Peyer's patch (tissue), 4 donors: ENCODE results near the gene CCDC117.

Experiments
- CTCF ChIP-seq, 6 experiments: fragments of 450-650 bp in 4 of 6; fragments of 200-600 bp in 2 of 6; sonication (generic) in 1 of 6; IDR thresholded peaks; one replicate each; pipeline ENCODE4 v1.5.1; 2017 to 2019; ENCODE audit warnings: antibody characterized with exemption in 6 of 6, mild to moderate bottlenecking in 3 of 6, moderate library complexity in 1 of 6
- POLR2A ChIP-seq, 2 donors: fragments of 450-650 bp; IDR thresholded peaks; one replicate each; pipeline ENCODE4 v1.5.1; 2017; ENCODE audit warnings: antibody characterized with exemption in 2 of 2, mild to moderate bottlenecking in 2 of 2, moderate library complexity in 2 of 2

DNA sequence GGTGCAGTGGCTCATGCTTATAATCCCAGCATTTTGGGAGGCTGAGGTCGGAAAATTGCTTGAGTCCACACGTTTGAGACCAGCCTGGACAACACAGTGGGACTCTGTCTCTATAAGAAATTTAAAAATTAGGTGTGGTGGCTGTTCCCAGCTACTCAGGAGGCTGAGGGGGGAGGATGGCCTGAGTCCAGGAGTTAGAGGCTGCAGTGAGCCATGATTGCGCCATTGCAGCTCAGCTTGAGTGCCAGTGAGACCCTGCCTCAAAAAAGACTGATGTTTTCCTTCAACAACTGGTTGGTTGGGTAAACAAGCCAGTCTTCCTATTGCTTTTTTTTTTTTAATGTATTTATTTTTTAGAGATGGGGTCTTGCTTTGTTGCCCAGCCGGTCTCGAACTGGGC lies 18.6 kb downstream of the CCDC117 start:
- no peak for TF ChIP-seq POLR2A (IDR thresholded peaks at IDR 0.05)
- no peak for TF ChIP-seq CTCF (IDR thresholded peaks at IDR 0.05)
